GM12878 (cell line): ENCODE measurements around the gene EXD1. TPM values are rescaled to one million over a fixed set of nuclear protein-coding genes. Genes with fewer than 3 reads are reported as not detected.

Experiments used
- ATAC-seq: fragments of 200-7000 bp; cut with Tn5 transposase; 3 replicates; pipeline ENCODE4 v1.9.1; 2020; ENCODE audit warnings: mild to moderate bottlenecking, moderate library complexity
- BruUV-seq: library from RNA; stranded (reverse); fragments of 400-500 nt; replicated peaks from 2 replicates; lab custom pipeline; 2021; lab: Mats Ljungman, UMichigan
- CTCF ChIA-PET: fragments of 300-600 bp; sonication (Branson Sonifier 250); formaldehyde crosslinking; extraction: SDS; loops from one replicate; lab custom pipeline; 2021; ENCODE audit warnings: inconsistent platforms; lab: Yijun Ruan, JAX
- POLR2A ChIA-PET: fragments of 350-600 bp; formaldehyde crosslinking; extraction: SDS; loops from one replicate; lab custom pipeline; 2021; ENCODE audit warnings: inconsistent platforms; lab: Charles Lee
- RAD21 ChIA-PET: fragments of 300-600 bp; sonication (Branson Sonifier 250); formaldehyde crosslinking; loops from one replicate; lab custom pipeline; 2023; ENCODE audit warnings: antibody characterized with exemption; ENCODE audit not compliant: unreplicated experiment; lab: Charles Lee
- SMC1A ChIA-PET: fragments of 300-600 bp; sonication (Branson Sonifier 250); formaldehyde crosslinking; loops from one replicate; lab custom pipeline; 2023; ENCODE audit not compliant: unreplicated experiment, uncharacterized antibody; lab: Charles Lee
- DNase-seq: peaks from one replicate; pipeline ENCODE4 v3.0.0-alpha.2; 2011; ENCODE audit warnings: low read depth, low spot score
- FAIRE-seq: peaks from 3 replicates; lab custom pipeline; 2011; peaks lifted over from hg19 to GRCh38; lab: Jason Lieb, UNC
- H2AFZ ChIP-seq: 2 replicates; pipeline ENCODE4 v1.6.0; 2011; ENCODE audit warnings: low read depth, low read length, control low read depth; ENCODE audit not compliant: control insufficient read depth
- H3K27ac ChIP-seq: 2 replicates; pipeline ENCODE4 v1.5.1; 2011; ENCODE audit warnings: control low read depth; ENCODE audit not compliant: control insufficient read depth, insufficient read depth
- H3K27me3 ChIP-seq, 2 experiments: replicated peaks in 1 of 2; 2 replicates each; pipeline versions ENCODE4 v1.6.0 to v1.6.1; 2011; ENCODE audit warnings: low read length in 1 of 2; ENCODE audit not compliant: control insufficient read depth in 2 of 2, insufficient read depth in 2 of 2
- H3K36me3 ChIP-seq, 2 experiments: 2 replicates each; pipeline ENCODE4 v1.5.1; 2011; ENCODE audit warnings: low read length in 1 of 2; ENCODE audit not compliant: control insufficient read depth in 2 of 2, insufficient read depth in 2 of 2
- H3K4me1 ChIP-seq: 2 replicates; pipeline ENCODE4 v1.6.1; 2011; ENCODE audit warnings: mild to moderate bottlenecking, low read length, moderate library complexity, mixed read lengths; ENCODE audit not compliant: control insufficient read depth, insufficient read depth
- H3K4me2 ChIP-seq: 2 replicates; pipeline ENCODE4 v1.6.0; 2011; ENCODE audit warnings: control low read depth; ENCODE audit not compliant: control insufficient read depth, insufficient read depth
- H3K4me3 ChIP-seq: fragments of 200-600 bp; sonication (generic); 2 replicates; pipeline ENCODE4 v1.5.1; 2016
- H3K79me2 ChIP-seq: 2 replicates; pipeline ENCODE4 v1.6.0; 2011; ENCODE audit warnings: low read length; ENCODE audit not compliant: control insufficient read depth, insufficient read depth
- H3K9ac ChIP-seq: 2 replicates; pipeline ENCODE4 v1.8.0; 2011; ENCODE audit warnings: low read length, control low read depth, mixed read lengths; ENCODE audit not compliant: control insufficient read depth, insufficient read depth
- H3K9me3 ChIP-seq: replicated peaks from 3 replicates; pipeline ENCODE4 v1.5.1; 2011; ENCODE audit warnings: mild to moderate bottlenecking, low read length; ENCODE audit not compliant: control insufficient read depth, insufficient read depth
- H4K20me1 ChIP-seq: 2 replicates; pipeline ENCODE4 v1.6.0; 2011; ENCODE audit not compliant: control insufficient read depth, insufficient read depth
- ASH2L ChIP-seq: fragments of 300-600, 200-600 bp; sonication (generic); IDR thresholded peaks from 2 replicates; pipeline ENCODE4 v1.6.1; 2017; ENCODE audit warnings: low read depth, mild to moderate bottlenecking, borderline replicate concordance
- BACH1 ChIP-seq: fragments of 450-650 bp; IDR thresholded peaks from 2 replicates; pipeline ENCODE4 v1.6.1; 2017; ENCODE audit warnings: mild to moderate bottlenecking, borderline replicate concordance
- CBX3 ChIP-seq: fragments of 200-600 bp; sonication (generic); IDR thresholded peaks from 2 replicates; pipeline ENCODE4 v1.6.1; 2016; ENCODE audit warnings: low read depth, borderline replicate concordance
- CREB1 ChIP-seq: IDR thresholded peaks from 2 replicates; pipeline ENCODE4 v1.6.1; 2012; ENCODE audit warnings: low read depth, mild to moderate bottlenecking, inconsistent platforms
- EP300 ChIP-seq, 2 experiments: fragments of 150-350 bp in 1 of 2; IDR thresholded peaks; 2 replicates each; pipeline ENCODE4 v1.6.1; 2011 to 2012; ENCODE audit warnings: low read depth in 2 of 2, low read length in 2 of 2, borderline replicate concordance in 1 of 2, improper control_type of control experiment in 1 of 2, inconsistent platforms in 1 of 2; ENCODE audit not compliant: control insufficient read depth in 1 of 2
- EZH2 ChIP-seq: IDR thresholded peaks from 2 replicates; pipeline ENCODE4 v1.6.1; 2012; ENCODE audit warnings: low read depth, mild to moderate bottlenecking, control low read depth, inconsistent platforms, low read length, borderline replicate concordance; ENCODE audit not compliant: control insufficient read depth
- GATAD2B ChIP-seq: fragments of 450-650 bp; conservative IDR thresholded peaks from 2 replicates; pipeline ENCODE4 v1.6.1; 2017; ENCODE audit warnings: low read depth, mild to moderate bottlenecking, moderate library complexity
- HDGF ChIP-seq: fragments of 450-650 bp; IDR thresholded peaks from 2 replicates; pipeline ENCODE4 v1.6.1; 2016; ENCODE audit warnings: antibody characterized with exemption
- NR2C1 ChIP-seq: fragments of 450-650 bp; IDR thresholded peaks from 2 replicates; pipeline ENCODE4 v1.6.1; 2017; ENCODE audit warnings: antibody characterized with exemption, mild to moderate bottlenecking, moderate library complexity
- NRF1 ChIP-seq: conservative IDR thresholded peaks from 2 replicates; pipeline ENCODE4 v1.6.1; 2011; ENCODE audit warnings: mild to moderate bottlenecking, low read depth, low read length, improper control_type of control experiment
- POLR2AphosphoS5 ChIP-seq: IDR thresholded peaks from 2 replicates; pipeline ENCODE4 v1.6.1; 2011; ENCODE audit warnings: mild to moderate bottlenecking, low read length, inconsistent platforms
- RELA ChIP-seq: fragments of 450-650 bp; IDR thresholded peaks from 2 replicates; pipeline ENCODE4 v1.8.0; 2014; ENCODE audit warnings: borderline replicate concordance; ENCODE audit not compliant: partially characterized antibody
- SREBF2 ChIP-seq: IDR thresholded peaks from 2 replicates; pipeline ENCODE4 v1.6.1; 2012; ENCODE audit warnings: mild to moderate bottlenecking, low read length
- SUZ12 ChIP-seq: fragments of 200-600 bp; sonication (generic); IDR thresholded peaks from one replicate; pipeline ENCODE4 v1.6.1; 2018; ENCODE audit warnings: antibody characterized with exemption, mild to moderate bottlenecking; ENCODE audit not compliant: unreplicated experiment
- ZNF217 ChIP-seq: fragments of 450-650 bp; IDR thresholded peaks from 2 replicates; pipeline ENCODE4 v1.6.1; 2017; ENCODE audit warnings: antibody characterized with exemption, mild to moderate bottlenecking
- WGBS: methylation state at CpG from one replicate; pipeline ENCODE4 v1.1.6; 2016; ENCODE audit warnings: low lambda C conversion rate; ENCODE audit not compliant: insufficient replicate concordance, insufficient coverage; ENCODE audit errors: missing lambda C conversion rate; 5-methylcytosine and 5-hydroxymethylcytosine counted together
- in situ Hi-C: fragments of 300-500 bp; cut with MboI; formaldehyde crosslinking; loops from 9 replicates; pipeline ENCODE4 v1.14.3; 2018; ENCODE audit warnings: mixed read lengths
- intact Hi-C: fragments of 100-400 bp; cut with micrococcal nuclease; formaldehyde crosslinking; loops from one replicate; pipeline ENCODE4 v1.14.2; 2022; ENCODE audit not compliant: unreplicated experiment
- polyA plus RNA-seq, 11 experiments: library from polyadenylated mRNA; depleted of rRNA in 4 of 11; unstranded in 6 of 11; stranded (reverse) in 5 of 11; fragments of >200 nt; fragmentation: Nextera tagmentation in 4 of 11; fragmentation: Illumina TruSeq in 1 of 11; extraction: Ambion mirVana in 4 of 11; extraction: Trizol in 1 of 11; gene quantifications; 1 replicate in 1 of 11; 2 replicates in 10 of 11; pipeline versions ENCODE4 v1.2.1 to v1.2.3, GENCODE V29; 2011 to 2016; ENCODE audit warnings: inconsistent platforms in 2 of 11, missing spikeins in 2 of 11, low read depth in 1 of 11
- total RNA-seq, 4 experiments: library from RNA; depleted of rRNA in 3 of 4; stranded (reverse); fragments of >200 nt in 3 of 4; fragmentation: Illumina TruSeq in 1 of 4; extraction: Trizol in 1 of 4; gene quantifications; 2 replicates each; pipeline versions ENCODE4 v1.2.1 to v1.2.3, GENCODE V29; 2013 to 2021
- TF ChIP-seq, protein P1 (sequence below): fragments of 450-650 bp; IDR thresholded peaks from 2 replicates; pipeline ENCODE4 v1.6.1; 2016; ENCODE audit warnings: mild to moderate bottlenecking, moderate library complexity, borderline replicate concordance

Gene EXD1
- total and polyA plus RNA-seq, 10 of the 15 experiments (the other 5 are each of a cell fraction or from before 2014, with no cell fraction given), result 0.19 TPM; not detected in 9

DNA sequence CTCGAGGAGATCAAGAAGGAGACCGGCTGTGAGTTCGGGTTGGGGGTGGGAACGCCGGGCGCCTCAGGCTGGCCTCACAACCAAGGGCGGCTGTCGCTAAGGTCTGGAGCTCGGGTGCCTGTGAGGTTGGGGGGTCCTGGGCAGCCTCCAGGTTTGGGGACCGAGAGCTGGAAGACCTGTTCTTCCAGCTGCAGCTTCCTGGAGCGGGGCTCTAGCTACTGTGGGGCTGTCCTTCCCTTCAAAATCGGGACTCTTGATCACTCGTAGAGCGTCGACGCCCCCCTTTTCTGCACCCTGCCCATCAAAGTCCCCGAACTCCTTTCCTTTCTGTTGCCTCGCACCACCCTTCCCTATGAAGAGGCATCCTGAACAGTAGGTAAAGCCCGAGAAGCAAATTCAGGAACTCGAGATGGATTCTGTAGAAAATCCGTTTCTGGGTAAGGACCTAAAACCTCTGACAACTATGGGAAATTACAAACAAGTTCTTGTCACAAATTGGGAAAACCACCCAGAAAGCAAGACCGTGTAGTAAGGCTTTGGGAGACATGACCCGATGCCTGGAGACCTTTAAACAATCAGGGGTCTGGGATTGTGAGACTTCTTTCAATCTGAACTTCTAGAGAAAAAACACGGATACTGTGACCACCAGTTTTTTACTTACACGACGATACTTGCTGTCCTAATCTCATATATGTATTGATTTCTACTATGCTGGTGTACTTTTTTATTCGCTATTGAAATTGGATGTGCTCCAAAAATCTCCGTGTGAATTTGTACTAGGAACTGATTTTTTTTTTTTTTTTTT, 1.1 kb upstream of the EXD1 start:
- Histone ChIP-seq H3K36me3 (no peaks in the 10 kb centered on the region), H3K27ac (peak overlapping the region; percentile 89), H3K4me2 (peak overlapping the region; percentile 62), H3K9me3 (no peaks in the 10 kb centered on the region), H2AFZ (peak overlapping the region; percentile 99)
- in situ Hi-C loops, result no loop called here
- 6% methylated on average over 28 of the region's 28 CpGs for WGBS
- ChIA-PET CTCF (interaction anchor here (0.6 to 2.0 kb wide), 20 partner anchors 9 to 429 kb away, joined by 3 to 17 read pairs (median 4); partner anchors contain the start of genes NUSAP1 and OIP5), RAD21 (interaction anchor here (0.6 to 1.4 kb wide), 11 partner anchors 23 to 326 kb away, joined by 3 to 6 read pairs (median 4); partner anchors contain the start of genes NUSAP1 and OIP5)
- no peak for TF ChIP-seq ZNF217
- no peak for TF ChIP-seq NRF1
- 0 out of 2 replicates have a peak, but pooled peaks have one; percentile 0 for TF ChIP-seq ASH2L
- peak; percentile 14; the same call in 1 of the 2 replicates for TF ChIP-seq GATAD2B
- TF ChIP-seq BACH1, result no peak
- 0 out of 4 replicates have a peak, but pooled peaks of 1 of the 2 experiments have one; percentile 5 for TF ChIP-seq EP300 (IDR thresholded peaks at IDR 0.05; ENCODE audit: borderline replicate concordance in 1 of 2, control insufficient read depth in 1 of 2, low read depth in 2 of 2, low read length in 2 of 2)
- TF ChIP-seq, protein P1, sequence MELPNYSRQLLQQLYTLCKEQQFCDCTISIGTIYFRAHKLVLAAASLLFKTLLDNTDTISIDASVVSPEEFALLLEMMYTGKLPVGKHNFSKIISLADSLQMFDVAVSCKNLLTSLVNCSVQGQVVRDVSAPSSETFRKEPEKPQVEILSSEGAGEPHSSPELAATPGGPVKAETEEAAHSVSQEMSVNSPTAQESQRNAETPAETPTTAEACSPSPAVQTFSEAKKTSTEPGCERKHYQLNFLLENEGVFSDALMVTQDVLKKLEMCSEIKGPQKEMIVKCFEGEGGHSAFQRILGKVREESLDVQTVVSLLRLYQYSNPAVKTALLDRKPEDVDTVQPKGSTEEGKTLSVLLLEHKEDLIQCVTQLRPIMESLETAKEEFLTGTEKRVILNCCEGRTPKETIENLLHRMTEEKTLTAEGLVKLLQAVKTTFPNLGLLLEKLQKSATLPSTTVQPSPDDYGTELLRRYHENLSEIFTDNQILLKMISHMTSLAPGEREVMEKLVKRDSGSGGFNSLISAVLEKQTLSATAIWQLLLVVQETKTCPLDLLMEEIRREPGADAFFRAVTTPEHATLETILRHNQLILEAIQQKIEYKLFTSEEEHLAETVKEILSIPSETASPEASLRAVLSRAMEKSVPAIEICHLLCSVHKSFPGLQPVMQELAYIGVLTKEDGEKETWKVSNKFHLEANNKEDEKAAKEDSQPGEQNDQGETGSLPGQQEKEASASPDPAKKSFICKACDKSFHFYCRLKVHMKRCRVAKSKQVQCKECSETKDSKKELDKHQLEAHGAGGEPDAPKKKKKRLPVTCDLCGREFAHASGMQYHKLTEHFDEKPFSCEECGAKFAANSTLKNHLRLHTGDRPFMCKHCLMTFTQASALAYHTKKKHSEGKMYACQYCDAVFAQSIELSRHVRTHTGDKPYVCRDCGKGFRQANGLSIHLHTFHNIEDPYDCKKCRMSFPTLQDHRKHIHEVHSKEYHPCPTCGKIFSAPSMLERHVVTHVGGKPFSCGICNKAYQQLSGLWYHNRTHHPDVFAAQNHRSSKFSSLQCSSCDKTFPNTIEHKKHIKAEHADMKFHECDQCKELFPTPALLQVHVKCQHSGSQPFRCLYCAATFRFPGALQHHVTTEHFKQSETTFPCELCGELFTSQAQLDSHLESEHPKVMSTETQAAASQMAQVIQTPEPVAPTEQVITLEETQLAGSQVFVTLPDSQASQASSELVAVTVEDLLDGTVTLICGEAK, result no peak
- TF ChIP-seq POLR2AphosphoS5, result no peak
- no peak for TF ChIP-seq CBX3
- no peak for TF ChIP-seq SREBF2
- TF ChIP-seq SUZ12, result no peak
- TF ChIP-seq NR2C1, result no peak
- no peak for TF ChIP-seq RELA
- TF ChIP-seq EZH2, result no peak
- TF ChIP-seq HDGF, result no peak
- TF ChIP-seq CREB1, result no peak
- TF ChIP-seq, all 136 proteins: peak for 3
- H3K4me1 ChIP-seq, result peaks cover 2% of the 10 kb centered on the region; the same call in 1 of the 2 replicates
- FAIRE-seq, result no peak
- SMC1A ChIA-PET, result interaction anchor here (0.7 to 1.5 kb wide), 5 partner anchors 31 to 115 kb away, joined by 3 to 6 read pairs (median 3); partner anchors contain the start of genes INO80, NUSAP1 and OIP5
- intact Hi-C loops, result loop anchor here (1.0 to 5.0 kb wide), 3 partner anchors 51 to 171 kb away; partner anchors contain the start of genes NDUFAF1, NUSAP1 and OIP5
- no peak for DNase-seq
- no peaks in the 10 kb centered on the region for H3K27me3 ChIP-seq
- peaks cover 10% of the 10 kb centered on the region for H3K79me2 ChIP-seq
- no peaks in the 10 kb centered on the region for H4K20me1 ChIP-seq
- TSS peak; percentile 60 for BruUV-seq
- peak overlapping the region; percentile 86 for H3K4me3 ChIP-seq
- peak; percentile 76 for ATAC-seq
- peak overlapping the region; percentile 85 for H3K9ac ChIP-seq
- POLR2A ChIA-PET, result interaction anchor here (0.6 to 1.3 kb wide), 5 partner anchors 52 to 462 kb away, joined by 3 to 7 read pairs (median 4); partner anchors contain the start of genes C15orf62, NUSAP1 and OIP5
